Aorta (tissue), 5 donors: ENCODE data around the gene RNF227. TPM values are rescaled to one million over a fixed set of nuclear protein-coding genes. Genes with fewer than 3 reads are reported as not detected.
"Not testable (repeated sequence)": the region's sequence is repeated elsewhere in the genome, so short reads cannot be mapped to it uniquely, and the experiment has no call there.

Experiments used
- ATAC-seq: fragments of 200-7000 bp; cut with Tn5 transposase; one replicate; pipeline ENCODE4 v1.9.1; 2022; ENCODE audit warnings: moderate library complexity; ENCODE audit not compliant: low FRiP score
- DNase-seq, 2 donors: peaks; one replicate each; pipeline ENCODE4 v3.0.0-alpha.2; 2020
- H3K27ac ChIP-seq, 2 donors: one replicate each; pipeline ENCODE4 v1.5.1; 2013; ENCODE audit warnings: low read length in 2 of 2, mild to moderate bottlenecking in 2 of 2, moderate library complexity in 2 of 2, control low read depth in 1 of 2, inconsistent platforms in 1 of 2, low read depth in 1 of 2
- H3K27me3 ChIP-seq, 2 donors: one replicate each; pipeline ENCODE4 v1.6.1; 2013; ENCODE audit warnings: control low read depth in 1 of 2, low read length in 1 of 2, mild to moderate bottlenecking in 1 of 2, moderate library complexity in 1 of 2; ENCODE audit not compliant: insufficient read depth in 2 of 2, control insufficient read depth in 1 of 2
- H3K36me3 ChIP-seq, 2 donors: one replicate each; pipeline ENCODE4 v1.6.1; 2013; ENCODE audit warnings: control low read depth in 1 of 2, low read length in 1 of 2, mild to moderate bottlenecking in 1 of 2; ENCODE audit not compliant: insufficient read depth in 2 of 2, control insufficient read depth in 1 of 2
- H3K4me1 ChIP-seq, 2 donors: one replicate each; pipeline ENCODE4 v1.6.1; 2013; ENCODE audit warnings: low read length in 2 of 2, control low read depth in 1 of 2, mild to moderate bottlenecking in 1 of 2, moderate library complexity in 1 of 2; ENCODE audit not compliant: insufficient read depth in 2 of 2, control insufficient read depth in 1 of 2
- H3K4me3 ChIP-seq, 2 donors: one replicate each; pipeline ENCODE4 v1.5.1; 2013; ENCODE audit warnings: low read length in 2 of 2, control low read depth in 1 of 2, mild to moderate bottlenecking in 1 of 2
- H3K9me3 ChIP-seq: one replicate; pipeline ENCODE4 v1.6.1; 2013; ENCODE audit warnings: mild to moderate bottlenecking, low read length; ENCODE audit not compliant: control insufficient read depth
- WGBS, 2 donors: extraction: QIAGEN DNeasy Blood & Tissue Kit; methylation state at CpG; one replicate each; pipeline ENCODE4 v1.1.7; 2013; 5-methylcytosine and 5-hydroxymethylcytosine counted together
- intact Hi-C, 2 donors: fragments of 100-400 bp; cut with DNase I; formaldehyde crosslinking; loops; one replicate each; pipeline versions ENCODE4 v1.14.2 to v1.15.0; 2022
- polyA plus RNA-seq, 2 donors: library from polyadenylated mRNA; stranded (reverse); fragments of 200-250 nt; gene quantifications; one replicate each; pipeline ENCODE4 v1.2.3, GENCODE V29; 2013
- total RNA-seq, 2 donors: library from RNA; stranded (reverse); fragmentation: NEBNext Ultra II Directional; extraction: Animal tissue kit (Norgen Biotek cat#: 25700); gene quantifications; one replicate each; pipeline ENCODE4 v1.2.1, GENCODE V29; 2021
- donor health status: healthy with polysubstance abuse.
- donor health status: Bipolar disorder and iron deficiency.
- donor health status: DM: no; HTN: no; CAD: no.
- donor health status: DM: no; HTN: no; CAD: no.
- donor health status: DM: yes; HTN: yes; CAD: no.

RNF227 gene
- total and polyA plus RNA-seq, 4 donors = 0.50 to 3.0 (median 1.9) TPM

DNA sequence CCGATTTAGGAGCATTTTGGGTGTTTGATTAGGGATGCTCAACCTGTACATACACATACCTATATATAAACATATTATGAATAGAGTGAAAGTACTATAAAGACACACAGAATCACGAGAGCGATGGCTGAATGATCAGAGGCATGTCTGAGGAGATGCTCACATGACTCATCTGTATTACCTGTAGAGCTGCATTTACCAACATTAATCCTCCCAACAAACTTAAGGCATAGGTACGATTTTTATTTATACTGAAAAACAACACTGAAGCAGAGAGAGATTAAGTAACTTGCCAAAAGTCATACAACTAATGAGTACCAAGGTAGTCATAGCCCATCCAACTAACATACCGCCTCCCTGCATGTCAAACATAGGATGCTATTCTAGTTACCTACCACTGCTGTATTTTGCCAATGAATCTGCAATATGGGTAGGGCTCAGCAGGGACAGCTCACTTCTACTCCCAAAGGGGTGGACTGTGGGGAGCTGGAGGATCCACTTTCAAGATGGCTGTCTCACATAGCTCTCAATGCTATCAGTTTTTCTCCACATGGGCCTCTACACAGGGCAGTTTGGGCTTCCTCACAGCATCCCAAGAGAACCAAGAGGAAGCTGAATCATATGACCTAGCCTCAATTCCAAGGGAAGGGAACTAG lies 51.0 kb downstream of the RNF227 start:
- Histone ChIP-seq H3K36me3 (no peaks in the 10 kb centered on the region), H3K27ac (no peak overlapping the region), H3K9me3 (no peaks in the 10 kb centered on the region), H3K27me3 (no peaks in the 10 kb centered on the region), H3K4me3 (no peak overlapping the region), H3K4me1 (no peaks in the 10 kb centered on the region)
- DNase-seq (no peak), ATAC-seq (no peak)
- intact Hi-C loops = loop anchor here (5.0 kb wide), 2 partner anchors 32 to 57 kb away; no protein-coding TSS in a partner anchor
- WGBS, 2 donors = 88 to 93% methylated on average over 5 of the region's 5 CpGs

DNA sequence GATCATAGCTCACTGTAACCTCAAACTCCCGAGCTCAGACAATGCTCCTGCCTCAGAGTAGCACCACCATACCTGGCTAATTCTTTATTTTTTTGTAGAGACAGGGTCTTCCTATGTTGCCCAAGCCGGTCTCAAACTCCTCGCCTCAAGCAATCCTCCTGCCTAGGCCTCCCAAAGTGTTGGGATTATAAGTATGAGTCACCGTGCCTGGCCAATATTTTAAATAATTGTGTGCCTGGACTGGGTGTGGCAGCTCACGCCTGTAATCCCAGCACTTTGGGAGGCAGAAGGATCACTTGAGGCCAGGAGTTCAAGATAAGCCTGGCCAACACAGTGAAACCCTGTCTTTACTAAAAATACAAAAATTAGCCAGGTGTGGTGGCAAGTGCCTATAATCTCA lies 51.7 kb downstream of the RNF227 start:
- H3K9me3 ChIP-seq, H3K27ac ChIP-seq, H3K4me3 ChIP-seq, ATAC-seq, H3K4me1 ChIP-seq, DNase-seq, H3K27me3 ChIP-seq, H3K36me3 ChIP-seq: not testable (repeated sequence)
- intact Hi-C loops = loop anchor here (5.0 kb wide), 2 partner anchors 33 to 58 kb away; no protein-coding TSS in a partner anchor
- WGBS, 2 donors = 76 to 84% methylated on average over 5 of the region's 5 CpGs

Other genes starting within 250 kb of the RNF227 start
- gene TP53, start 228.8 kb downstream of the RNF227 start, total RNA-seq = 10 to 100 TPM; 26.8 to 45.3 TPM
- 10 to 100 TPM in 1 of 2 donors, 1 to 10 TPM in 1; 9.5 to 10.2 TPM for gene TP53, start 228.8 kb downstream of the RNF227 start, polyA plus RNA-seq
- gene WRAP53, start 227.8 kb downstream of the RNF227 start, total RNA-seq = 1 to 10 TPM; 3.6 to 4.8 TPM
- gene WRAP53, start 227.8 kb downstream of the RNF227 start, polyA plus RNA-seq = 1 to 10 TPM; 4.8 to 7.3 TPM
- under 1 TPM; 0.19 to 0.84 TPM for gene EFNB3, start 211.1 kb downstream of the RNF227 start, total RNA-seq
- gene EFNB3, start 211.1 kb downstream of the RNF227 start, polyA plus RNA-seq = under 1 TPM in 1 of 2 donors, not detected in 1; 0.15 TPM
- gene DNAH2, start 198.5 kb downstream of the RNF227 start, total RNA-seq = 1 to 10 TPM in 1 of 2 donors, under 1 TPM in 1; 0.16 to 1.6 TPM
- gene DNAH2, start 198.5 kb downstream of the RNF227 start, polyA plus RNA-seq = under 1 TPM in 1 of 2 donors, not detected in 1; 0.08 TPM
- gene KDM6B, start 82.1 kb downstream of the RNF227 start, total RNA-seq = 10 to 100 TPM; 28.2 to 44.8 TPM
- gene KDM6B, start 82.1 kb downstream of the RNF227 start, polyA plus RNA-seq = 1 to 10 TPM; 3.1 to 6.9 TPM
- gene TMEM88, start 61.2 kb downstream of the RNF227 start, total RNA-seq = 10 to 100 TPM; 16.0 to 28.6 TPM
- gene TMEM88, start 61.2 kb downstream of the RNF227 start, polyA plus RNA-seq = 1 to 10 TPM in 1 of 2 donors, not detected in 1; 4.5 TPM
- 10 to 100 TPM; 44.1 to 47.4 TPM for gene NAA38, start 58.7 kb downstream of the RNF227 start, total RNA-seq
- 100 to 1,000 TPM; 111 to 143 TPM for gene NAA38, start 58.7 kb downstream of the RNF227 start, polyA plus RNA-seq
- gene CYB5D1, start 58.3 kb downstream of the RNF227 start, total RNA-seq = 10 to 100 TPM; 10.5 to 12.5 TPM
- 1 to 10 TPM; 6.1 to 8.2 TPM for gene CYB5D1, start 58.3 kb downstream of the RNF227 start, polyA plus RNA-seq
- 100 to 1,000 TPM in 1 of 2 donors, 10 to 100 TPM in 1; 73.1 to 125 TPM for gene CHD3, start 27.5 kb downstream of the RNF227 start, total RNA-seq
- gene CHD3, start 27.5 kb downstream of the RNF227 start, polyA plus RNA-seq = 100 to 1,000 TPM in 1 of 2 donors, 10 to 100 TPM in 1; 88.8 to 119 TPM
- 1 to 10 TPM in 1 of 2 donors, under 1 TPM in 1; 0.62 to 1.9 TPM for gene KCNAB3, start 13.6 kb upstream of the RNF227 start, total RNA-seq
- 1 to 10 TPM in 1 of 2 donors, under 1 TPM in 1; 0.38 to 1.2 TPM for gene KCNAB3, start 13.6 kb upstream of the RNF227 start, polyA plus RNA-seq
- gene TRAPPC1, start 15.7 kb upstream of the RNF227 start, total RNA-seq = 100 to 1,000 TPM in 1 of 2 donors, 10 to 100 TPM in 1; 70.3 to 101 TPM
- 100 to 1,000 TPM in 1 of 2 donors, 10 to 100 TPM in 1; 93.5 to 126 TPM for gene TRAPPC1, start 15.7 kb upstream of the RNF227 start, polyA plus RNA-seq
- 10 to 100 TPM; 18.3 to 29.2 TPM for gene CNTROB, start 15.9 kb upstream of the RNF227 start, total RNA-seq
- gene CNTROB, start 15.9 kb upstream of the RNF227 start, polyA plus RNA-seq = 10 to 100 TPM in 1 of 2 donors, 1 to 10 TPM in 1; 6.0 to 39.1 TPM
- not detected for gene GUCY2D, start 86.3 kb upstream of the RNF227 start, total RNA-seq
- not detected for gene GUCY2D, start 86.3 kb upstream of the RNF227 start, polyA plus RNA-seq
- 1 to 10 TPM in 1 of 2 donors, under 1 TPM in 1; 0.15 to 1.0 TPM for gene ALOX15B, start 122.8 kb upstream of the RNF227 start, total RNA-seq
- 1 to 10 TPM in 1 of 2 donors, under 1 TPM in 1; 0.26 to 2.0 TPM for gene ALOX15B, start 122.8 kb upstream of the RNF227 start, polyA plus RNA-seq
- gene ALOX12B, start 171.4 kb upstream of the RNF227 start, total RNA-seq = not detected
- under 1 TPM in 1 of 2 donors, not detected in 1; 0.25 TPM for gene ALOX12B, start 171.4 kb upstream of the RNF227 start, polyA plus RNA-seq
- gene ALOXE3, start 202.2 kb upstream of the RNF227 start, total RNA-seq = not detected
- gene ALOXE3, start 202.2 kb upstream of the RNF227 start, polyA plus RNA-seq = not detected
- gene HES7, start 207.8 kb upstream of the RNF227 start, total RNA-seq = under 1 TPM; 0.19 to 0.30 TPM
- gene HES7, start 207.8 kb upstream of the RNF227 start, polyA plus RNA-seq = 1 to 10 TPM in 1 of 2 donors, not detected in 1; 1.6 TPM
- 100 to 1,000 TPM; 100 to 297 TPM for gene PER1, start 236.1 kb upstream of the RNF227 start, total RNA-seq
- gene PER1, start 236.1 kb upstream of the RNF227 start, polyA plus RNA-seq = 100 to 1,000 TPM in 1 of 2 donors, 10 to 100 TPM in 1; 34.3 to 246 TPM
- 10 to 100 TPM; 73.4 to 80.8 TPM for gene VAMP2, start 246.7 kb upstream of the RNF227 start, total RNA-seq
- 100 to 1,000 TPM in 1 of 2 donors, 10 to 100 TPM in 1; 59.7 to 105 TPM for gene VAMP2, start 246.7 kb upstream of the RNF227 start, polyA plus RNA-seq